NCI-H1092 treated with DMSO at 0.1 percent for 48 hours (cell line): Measurements from ENCODE around the gene ADRM1.
A peak's percentile ranks its signal among the peaks of the same experiment; 100 is the strongest.

ENCODE experiments used
- DNase-seq: peaks from one replicate; lab custom pipeline; 2025; lab: John Stamatoyannopoulos, UW

ADRM1 gene

GRCh38 chr20:62297449-62298227 is 5.2 kb upstream of the ADRM1 start:
- no peak for DNase-seq

DNA sequence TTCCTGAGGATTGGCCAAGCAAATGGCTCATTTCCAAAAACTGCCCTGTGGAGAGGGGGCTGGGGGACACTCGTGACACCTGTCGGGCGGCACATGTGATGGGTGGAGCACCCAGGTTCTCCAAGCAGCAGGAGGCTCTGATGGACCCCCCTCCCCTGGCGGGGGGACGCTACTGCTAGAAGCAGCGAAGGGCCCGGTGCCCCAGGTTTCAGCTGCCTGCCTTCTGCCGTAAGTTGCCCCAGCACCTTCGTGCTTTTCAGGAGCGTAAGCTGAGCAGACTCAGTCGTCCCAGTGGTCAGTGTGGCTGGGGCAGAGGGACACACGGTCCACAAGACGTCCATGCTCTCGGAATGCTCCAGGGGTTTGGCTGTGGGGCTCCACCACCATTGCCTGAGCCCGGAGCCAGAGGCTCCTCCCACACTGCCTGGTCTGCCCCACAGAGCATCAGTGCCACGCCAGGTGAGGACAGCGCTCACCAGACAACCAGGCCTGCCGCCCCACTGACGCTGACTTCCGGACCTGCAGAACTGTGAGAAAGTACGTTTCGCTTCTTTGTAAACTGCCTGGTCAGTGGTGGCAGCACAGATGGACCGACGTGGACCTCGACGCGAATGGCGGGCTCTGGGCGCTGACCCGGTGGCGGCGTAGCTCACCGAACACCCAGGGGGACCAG is 4.1 kb upstream of the ADRM1 start:
- no peak for DNase-seq

DNA sequence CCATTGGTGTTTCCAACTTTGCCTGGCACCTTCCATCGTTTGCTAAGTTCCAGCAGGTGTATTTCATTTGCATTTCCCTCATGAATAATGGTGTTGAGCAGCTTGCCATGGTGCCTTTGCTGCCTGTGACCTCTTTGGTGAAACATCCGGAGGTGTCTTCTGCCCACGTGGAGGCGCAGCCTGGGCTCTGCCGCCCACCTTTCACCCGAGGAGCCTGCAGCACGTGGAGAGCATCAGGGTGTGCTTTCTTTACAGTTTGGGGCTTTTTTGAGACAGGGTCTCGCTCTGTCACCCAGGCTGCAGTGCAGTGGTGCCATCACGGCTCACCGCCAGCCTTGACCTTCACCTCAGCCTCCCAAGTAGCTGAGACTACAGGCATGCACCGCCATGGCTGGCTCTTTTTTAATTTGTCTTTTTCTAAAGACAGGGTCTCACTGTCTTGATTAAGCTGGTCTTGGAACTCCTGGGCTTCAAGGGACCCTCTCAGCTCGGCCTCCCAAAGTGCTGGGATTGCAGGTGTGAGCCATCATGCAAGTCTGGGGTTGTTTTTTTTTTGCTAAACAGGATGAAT is 3.0 kb upstream of the ADRM1 start:
- DNase-seq, result no peak

DNA sequence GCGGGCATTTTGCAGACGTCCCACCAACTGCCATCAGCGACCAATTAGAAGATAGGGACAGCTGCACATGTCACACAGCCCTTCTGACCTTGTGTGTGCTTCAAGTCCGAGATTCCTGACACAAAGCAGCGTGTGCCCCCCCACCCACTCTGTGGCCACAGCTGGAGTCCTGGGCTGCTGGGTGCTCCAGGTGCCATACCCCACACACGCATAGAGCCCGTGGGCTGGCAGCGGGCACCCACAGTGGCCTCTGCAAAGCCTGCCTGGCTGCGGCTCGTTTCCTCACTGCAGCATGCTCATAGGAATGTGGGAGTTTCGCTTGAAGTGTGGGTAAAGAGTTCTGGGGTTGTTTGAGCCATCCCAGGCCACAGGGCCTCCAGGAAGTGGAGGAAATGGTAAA is 2.5 kb upstream of the ADRM1 start:
- no peak for DNase-seq

GRCh38 chr20:62301111-62301668 is 1.6 kb upstream of the ADRM1 start:
- no peak for DNase-seq

GRCh38 chr20:62301773-62302340 is 940 bp upstream of the ADRM1 start:
- peak; percentile 87 for DNase-seq

GRCh38 chr20:62303062-62303339 is 204 bp downstream of the ADRM1 start:
- DNase-seq, result no peak

- DNase-seq, result no peak
Observed at GRCh38 chr20:62303340-62304226, 786 bp downstream of the ADRM1 start.

- no peak for DNase-seq
Observed at GRCh38 chr20:62304331-62305148, 1.7 kb downstream of the ADRM1 start.

GRCh38 chr20:62305149-62305764 is 2.5 kb downstream of the ADRM1 start:
- DNase-seq, result no peak

GRCh38 chr20:62305765-62306413 is 3.1 kb downstream of the ADRM1 start:
- no peak for DNase-seq

GRCh38 chr20:62306414-62307187 is 3.8 kb downstream of the ADRM1 start:
- DNase-seq, result no peak

DNA sequence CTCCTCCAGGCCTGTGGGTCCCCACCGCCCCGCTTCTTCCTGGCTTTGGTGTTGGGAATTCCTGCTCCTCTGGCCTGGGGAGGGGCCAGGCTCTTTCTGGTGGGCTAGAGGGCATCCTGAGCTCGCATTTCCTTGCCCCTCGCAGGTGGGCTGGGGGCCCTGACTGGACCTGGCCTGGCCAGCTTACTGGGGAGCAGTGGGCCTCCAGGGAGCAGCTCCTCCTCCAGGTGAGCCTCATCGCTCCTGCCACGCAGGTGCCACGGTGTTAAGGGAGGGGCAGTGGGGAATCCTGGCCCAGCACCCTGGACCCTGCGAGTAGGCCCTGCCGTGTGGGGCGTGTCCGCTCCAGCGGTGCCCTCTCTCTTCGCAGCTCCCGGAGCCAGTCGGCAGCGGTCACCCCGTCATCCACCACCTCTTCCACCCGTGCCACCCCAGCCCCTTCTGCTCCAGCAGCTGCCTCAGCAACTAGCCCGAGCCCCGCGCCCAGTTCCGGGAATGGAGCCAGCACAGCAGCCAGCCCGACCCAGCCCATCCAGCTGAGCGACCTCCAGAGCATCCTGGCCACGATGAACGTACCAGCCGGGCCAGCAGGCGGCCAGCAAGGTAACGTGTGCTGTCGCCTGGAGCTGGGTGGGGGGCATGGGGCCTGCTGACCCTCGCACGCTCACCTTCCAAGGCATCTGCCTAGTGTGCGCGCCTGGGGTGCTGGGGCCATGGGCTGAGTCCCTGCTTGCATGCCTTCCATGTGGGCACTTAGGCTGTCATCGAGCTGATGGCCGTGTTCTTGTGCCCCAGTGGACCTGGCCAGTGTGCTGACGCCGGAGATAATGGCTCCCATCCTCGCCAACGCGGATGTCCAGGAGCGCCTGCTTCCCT is 4.7 kb downstream of the ADRM1 start:
- no peak for DNase-seq

DNA sequence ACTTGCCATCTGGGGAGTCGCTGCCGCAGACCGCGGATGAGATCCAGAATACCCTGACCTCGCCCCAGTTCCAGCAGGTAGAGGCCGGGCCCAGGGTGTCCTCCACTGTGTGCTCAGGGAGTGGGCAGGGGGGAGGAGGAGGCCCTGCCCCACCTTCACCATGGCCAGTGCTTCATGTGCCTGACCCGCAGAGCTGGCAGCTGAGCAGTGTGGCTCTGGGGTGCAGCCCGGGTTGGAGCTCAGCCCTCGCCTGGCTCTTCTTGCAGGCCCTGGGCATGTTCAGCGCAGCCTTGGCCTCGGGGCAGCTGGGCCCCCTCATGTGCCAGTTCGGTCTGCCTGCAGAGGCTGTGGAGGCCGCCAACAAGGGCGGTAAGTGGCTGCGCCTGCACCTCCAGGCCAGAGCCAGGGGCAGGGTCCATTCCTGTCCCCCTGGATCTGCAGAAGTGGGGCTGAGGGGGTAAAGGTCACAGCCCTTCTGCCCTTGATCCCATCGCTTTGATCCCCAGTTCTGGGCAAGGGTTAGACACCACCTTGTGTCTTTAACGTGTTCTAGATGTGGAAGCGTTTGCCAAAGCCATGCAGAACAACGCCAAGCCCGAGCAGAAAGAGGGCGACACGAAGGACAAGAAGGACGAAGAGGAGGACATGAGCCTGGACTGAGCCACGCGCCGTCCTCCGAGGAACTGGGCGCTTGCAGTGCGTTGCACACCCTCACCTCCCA is 5.5 kb downstream of the ADRM1 start:
- no peak for DNase-seq

DNA sequence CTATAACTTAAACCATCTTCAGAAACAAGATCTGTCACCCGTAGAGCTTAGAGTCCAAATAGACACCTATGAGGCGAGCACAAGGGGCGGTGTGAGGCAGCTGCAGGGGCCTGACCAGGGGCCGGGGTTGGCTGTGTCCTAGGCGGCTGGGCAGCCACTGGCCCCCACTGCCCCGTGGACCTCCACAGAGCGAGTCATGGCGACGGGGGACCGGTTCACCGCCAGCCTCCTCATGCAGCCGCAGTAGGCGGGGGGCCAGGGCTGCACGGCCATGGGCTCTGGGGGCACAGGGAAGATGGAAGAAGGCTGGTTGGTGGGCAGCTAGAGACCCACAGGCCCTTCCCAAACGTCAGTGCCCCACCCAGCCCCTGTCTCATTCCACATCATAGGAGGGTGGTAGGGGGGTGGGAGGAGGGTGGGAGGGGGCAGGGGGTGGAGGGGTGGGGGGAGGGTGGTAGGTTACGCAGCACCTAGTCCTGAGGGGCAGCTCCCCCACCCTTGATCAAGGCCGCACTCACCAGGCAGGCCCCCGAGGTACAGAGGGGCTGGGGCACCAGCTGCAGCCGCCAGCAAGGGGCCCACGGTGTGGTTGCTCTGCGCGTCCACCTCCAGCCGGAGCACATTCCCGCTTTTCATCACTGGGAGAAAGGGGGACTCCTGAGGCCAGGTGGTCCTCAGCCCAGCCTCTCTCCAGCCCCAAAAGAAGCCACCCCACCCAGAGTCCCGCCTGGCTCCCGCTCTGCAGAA is 6.6 kb downstream of the ADRM1 start:
- no peak for DNase-seq

GRCh38 chr20:62309947-62310756 is 7.4 kb downstream of the ADRM1 start:
- DNase-seq, result no peak
